ENCODE measurements around the gene KRTAP1-1.
"Not testable (repeated sequence)": the region's sequence is repeated elsewhere in the genome, so short reads cannot be mapped to it uniquely, and the experiment has no call there.

The KRTAP1-1 gene

GRCh38 chr17:41003926-41004325 is 37.3 kb downstream of the KRTAP1-1 start:
- no peak for TF ChIP-seq CTCF (IDR thresholded peaks at IDR 0.05; ENCODE audit: low read depth, low read length)
- DNase-seq (ENCODE audit: extremely low read depth, low read depth): no peak

GRCh38 chr17:41002814-41003213 is 38.4 kb downstream of the KRTAP1-1 start:
- TF ChIP-seq CTCF (IDR thresholded peaks at IDR 0.05; ENCODE audit: low read depth, low read length): no peak
- no peak for DNase-seq (ENCODE audit: extremely low read depth, low read depth)

- no peak for TF ChIP-seq CTCF (IDR thresholded peaks at IDR 0.05; ENCODE audit: low read depth, low read length)
- no peak for DNase-seq (ENCODE audit: extremely low read depth, low read depth)
Observed at GRCh38 chr17:41001795-41002194, 39.5 kb downstream of the KRTAP1-1 start.

- not testable (repeated sequence) for DNase-seq (ENCODE audit: extremely low read depth, low read depth)
Observed at GRCh38 chr17:40999563-40999962, 41.7 kb downstream of the KRTAP1-1 start, which contains the start of gene KRTAP3-2. KRTAP3-2 (minus strand) TSS chr17:40999906; CDS start chr17:40999853, 53 bp downstream.

GRCh38 chr17:40997361-40997760 is 43.9 kb downstream of the KRTAP1-1 start:
- no peak for TF ChIP-seq CTCF (IDR thresholded peaks at IDR 0.05; ENCODE audit: low read depth, low read length)
- DNase-seq (ENCODE audit: extremely low read depth, low read depth): no peak

- no peak for TF ChIP-seq CTCF (IDR thresholded peaks at IDR 0.05; ENCODE audit: low read depth, low read length)
- no peak for DNase-seq (ENCODE audit: extremely low read depth, low read depth)
Observed at GRCh38 chr17:40996829-40997228, 44.4 kb downstream of the KRTAP1-1 start.

GRCh38 chr17:40995116-40995515 is 46.1 kb downstream of the KRTAP1-1 start:
- DNase-seq (ENCODE audit: extremely low read depth, low read depth): no peak
- no peak for TF ChIP-seq CTCF (IDR thresholded peaks at IDR 0.05; ENCODE audit: low read depth, low read length)

GRCh38 chr17:40993839-40994238 is 47.4 kb downstream of the KRTAP1-1 start, which contains the start of gene KRTAP3-3:
KRTAP3-3 (minus strand) TSS chr17:40994164; CDS start chr17:40994097, 67 bp downstream.
- no peak for DNase-seq (ENCODE audit: extremely low read depth, low read depth)
- TF ChIP-seq CTCF (IDR thresholded peaks at IDR 0.05; ENCODE audit: low read depth, low read length): no peak
